ENCODE results near the gene GEMIN7.

The GEMIN7 gene

DNA sequence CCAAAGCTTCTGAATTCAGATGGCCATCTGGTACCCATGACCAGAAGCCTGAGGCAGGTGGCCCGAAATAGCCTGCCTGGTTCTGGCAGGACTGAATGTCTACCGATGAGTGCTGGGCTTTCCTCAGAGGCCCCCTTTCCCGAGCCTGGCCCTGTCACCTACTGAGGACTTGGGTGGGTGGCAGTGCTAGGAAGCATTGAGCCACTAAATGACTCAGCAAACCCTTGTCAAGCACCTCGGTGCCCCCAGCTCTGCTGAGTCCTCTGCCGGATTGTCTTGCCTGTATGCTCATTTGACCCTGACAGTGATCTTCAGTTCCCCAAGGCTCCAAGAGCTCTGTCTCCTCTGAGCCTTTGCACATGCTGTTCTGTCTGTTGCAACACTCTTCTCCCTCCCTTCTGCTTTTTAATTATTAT lies 31.8 kb downstream of the GEMIN7 start:
- TF ChIP-seq GABPA (IDR thresholded peaks at IDR 0.05; ENCODE audit: low read depth): no peak
- H3K4me3 ChIP-seq (replicated peaks; ENCODE audit: insufficient read depth, low read length): no peak overlapping the region
- no peak for DNase-seq (ENCODE audit: low read depth in 1 of 2, low spot score in 1 of 2)
- H3K27me3 ChIP-seq (ENCODE audit: insufficient read depth, poor library complexity, severe bottlenecking): no peaks in the 10 kb centered on the region
- no peak overlapping the region for H3K27ac ChIP-seq (replicated peaks)

DNA sequence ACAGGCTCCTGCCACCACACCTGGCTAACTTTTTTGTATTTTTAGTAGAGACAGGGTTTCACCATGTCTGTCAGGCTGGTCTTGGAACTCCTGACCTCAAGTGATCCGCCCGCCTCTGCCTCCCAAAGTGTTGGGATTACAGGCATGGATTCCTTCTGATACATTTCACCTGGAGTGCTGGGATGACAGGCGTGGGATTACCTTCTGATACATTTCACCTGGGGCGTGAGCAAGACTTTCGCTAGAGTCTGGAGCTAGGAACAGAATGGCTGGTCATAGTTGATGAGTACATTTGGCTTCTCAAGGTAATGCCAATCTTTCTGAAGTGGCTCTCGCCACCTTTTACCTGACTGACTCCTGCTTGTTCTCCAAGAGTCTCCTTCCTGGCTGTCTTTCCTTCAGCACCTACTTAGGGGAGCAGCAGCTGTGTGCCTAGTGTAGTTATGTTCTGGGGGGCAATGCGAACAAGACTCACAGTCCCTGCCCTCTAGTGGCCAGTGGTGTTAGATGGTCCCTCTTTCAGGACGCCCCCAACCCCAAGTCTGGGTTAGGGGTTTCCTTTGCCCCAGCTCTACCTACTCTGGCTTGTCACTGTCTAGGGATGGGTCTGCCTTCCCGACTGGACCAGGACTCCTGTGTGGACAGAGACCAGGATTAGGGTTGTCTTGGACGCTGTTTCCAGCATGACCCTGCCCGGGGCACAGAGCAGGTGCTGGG lies 33.2 kb downstream of the GEMIN7 start:
- TF ChIP-seq, protein P1, sequence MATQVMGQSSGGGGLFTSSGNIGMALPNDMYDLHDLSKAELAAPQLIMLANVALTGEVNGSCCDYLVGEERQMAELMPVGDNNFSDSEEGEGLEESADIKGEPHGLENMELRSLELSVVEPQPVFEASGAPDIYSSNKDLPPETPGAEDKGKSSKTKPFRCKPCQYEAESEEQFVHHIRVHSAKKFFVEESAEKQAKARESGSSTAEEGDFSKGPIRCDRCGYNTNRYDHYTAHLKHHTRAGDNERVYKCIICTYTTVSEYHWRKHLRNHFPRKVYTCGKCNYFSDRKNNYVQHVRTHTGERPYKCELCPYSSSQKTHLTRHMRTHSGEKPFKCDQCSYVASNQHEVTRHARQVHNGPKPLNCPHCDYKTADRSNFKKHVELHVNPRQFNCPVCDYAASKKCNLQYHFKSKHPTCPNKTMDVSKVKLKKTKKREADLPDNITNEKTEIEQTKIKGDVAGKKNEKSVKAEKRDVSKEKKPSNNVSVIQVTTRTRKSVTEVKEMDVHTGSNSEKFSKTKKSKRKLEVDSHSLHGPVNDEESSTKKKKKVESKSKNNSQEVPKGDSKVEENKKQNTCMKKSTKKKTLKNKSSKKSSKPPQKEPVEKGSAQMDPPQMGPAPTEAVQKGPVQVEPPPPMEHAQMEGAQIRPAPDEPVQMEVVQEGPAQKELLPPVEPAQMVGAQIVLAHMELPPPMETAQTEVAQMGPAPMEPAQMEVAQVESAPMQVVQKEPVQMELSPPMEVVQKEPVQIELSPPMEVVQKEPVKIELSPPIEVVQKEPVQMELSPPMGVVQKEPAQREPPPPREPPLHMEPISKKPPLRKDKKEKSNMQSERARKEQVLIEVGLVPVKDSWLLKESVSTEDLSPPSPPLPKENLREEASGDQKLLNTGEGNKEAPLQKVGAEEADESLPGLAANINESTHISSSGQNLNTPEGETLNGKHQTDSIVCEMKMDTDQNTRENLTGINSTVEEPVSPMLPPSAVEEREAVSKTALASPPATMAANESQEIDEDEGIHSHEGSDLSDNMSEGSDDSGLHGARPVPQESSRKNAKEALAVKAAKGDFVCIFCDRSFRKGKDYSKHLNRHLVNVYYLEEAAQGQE (IDR thresholded peaks at IDR 0.05; ENCODE audit: insufficient replicate concordance, low read depth): no peak
- TF ChIP-seq POLR2AphosphoS5 (IDR thresholded peaks at IDR 0.05; ENCODE audit: low read depth) (no peak), SPI1 (IDR thresholded peaks at IDR 0.05; ENCODE audit: borderline replicate concordance, low read depth) (no peak), GABPA (IDR thresholded peaks at IDR 0.05; ENCODE audit: low read depth) (no peak)
- TF ChIP-seq, protein P2, sequence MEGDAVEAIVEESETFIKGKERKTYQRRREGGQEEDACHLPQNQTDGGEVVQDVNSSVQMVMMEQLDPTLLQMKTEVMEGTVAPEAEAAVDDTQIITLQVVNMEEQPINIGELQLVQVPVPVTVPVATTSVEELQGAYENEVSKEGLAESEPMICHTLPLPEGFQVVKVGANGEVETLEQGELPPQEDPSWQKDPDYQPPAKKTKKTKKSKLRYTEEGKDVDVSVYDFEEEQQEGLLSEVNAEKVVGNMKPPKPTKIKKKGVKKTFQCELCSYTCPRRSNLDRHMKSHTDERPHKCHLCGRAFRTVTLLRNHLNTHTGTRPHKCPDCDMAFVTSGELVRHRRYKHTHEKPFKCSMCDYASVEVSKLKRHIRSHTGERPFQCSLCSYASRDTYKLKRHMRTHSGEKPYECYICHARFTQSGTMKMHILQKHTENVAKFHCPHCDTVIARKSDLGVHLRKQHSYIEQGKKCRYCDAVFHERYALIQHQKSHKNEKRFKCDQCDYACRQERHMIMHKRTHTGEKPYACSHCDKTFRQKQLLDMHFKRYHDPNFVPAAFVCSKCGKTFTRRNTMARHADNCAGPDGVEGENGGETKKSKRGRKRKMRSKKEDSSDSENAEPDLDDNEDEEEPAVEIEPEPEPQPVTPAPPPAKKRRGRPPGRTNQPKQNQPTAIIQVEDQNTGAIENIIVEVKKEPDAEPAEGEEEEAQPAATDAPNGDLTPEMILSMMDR (IDR thresholded peaks at IDR 0.05; ENCODE audit: insufficient read depth, low read length): no peak
- H3K27me3 ChIP-seq (ENCODE audit: insufficient read depth, poor library complexity, severe bottlenecking): no peaks in the 10 kb centered on the region
- H3K27ac ChIP-seq (replicated peaks): no peak overlapping the region
- no peak for DNase-seq (ENCODE audit: low read depth in 1 of 2, low spot score in 1 of 2)
- H3K4me3 ChIP-seq (replicated peaks; ENCODE audit: insufficient read depth, low read length): no peak overlapping the region

DNA sequence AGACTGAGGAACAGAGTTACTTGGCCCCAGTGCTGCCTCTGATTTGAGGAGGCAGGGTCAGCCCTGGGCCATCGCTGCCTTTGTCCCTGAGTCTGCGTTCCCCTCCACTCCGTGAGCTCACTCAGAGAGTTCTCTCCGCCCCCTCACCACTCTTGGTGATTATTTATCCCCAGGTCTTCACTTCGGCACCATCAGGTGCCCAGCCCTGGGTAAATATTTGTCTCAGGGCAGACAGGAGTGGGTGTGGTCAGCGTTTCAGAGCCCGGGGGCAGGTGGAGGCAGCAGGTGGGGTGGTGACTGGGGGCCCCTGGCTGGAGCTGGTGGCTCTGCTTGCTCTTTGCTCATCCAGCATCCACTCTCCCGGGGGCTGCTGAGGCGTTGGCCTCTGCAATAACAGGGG lies 34.6 kb downstream of the GEMIN7 start:
- TF ChIP-seq, protein P2 (IDR thresholded peaks at IDR 0.05; ENCODE audit: insufficient read depth, low read length): no peak
- TF ChIP-seq POLR2AphosphoS5 (IDR thresholded peaks at IDR 0.05; ENCODE audit: low read depth) (no peak), GABPA (IDR thresholded peaks at IDR 0.05; ENCODE audit: low read depth) (no peak), SPI1 (IDR thresholded peaks at IDR 0.05; ENCODE audit: borderline replicate concordance, low read depth) (no peak)
- TF ChIP-seq, protein P1 (IDR thresholded peaks at IDR 0.05; ENCODE audit: insufficient replicate concordance, low read depth): no peak
- Histone ChIP-seq H3K27ac (replicated peaks) (peak overlapping the region; percentile 78), H3K27me3 (ENCODE audit: insufficient read depth, poor library complexity, severe bottlenecking) (no peaks in the 10 kb centered on the region), H3K4me3 (replicated peaks; ENCODE audit: insufficient read depth, low read length) (no peak overlapping the region)
- no peak for DNase-seq (ENCODE audit: low read depth in 1 of 2, low spot score in 1 of 2)

- TF ChIP-seq SPI1 (IDR thresholded peaks at IDR 0.05; ENCODE audit: borderline replicate concordance, low read depth) (peak; percentile 52; the same call in 1 of the 2 replicates), POLR2AphosphoS5 (IDR thresholded peaks at IDR 0.05; ENCODE audit: low read depth) (no peak)
- H3K27ac ChIP-seq (replicated peaks): peak overlapping the region; percentile 78
- no peak overlapping the region for H3K4me3 ChIP-seq (replicated peaks; ENCODE audit: insufficient read depth, low read length)
- H3K27me3 ChIP-seq (ENCODE audit: insufficient read depth, poor library complexity, severe bottlenecking): no peaks in the 10 kb centered on the region
- peak in 1 of 2 experiments; percentile 47 for DNase-seq (ENCODE audit: low read depth in 1 of 2, low spot score in 1 of 2)
Observed at GRCh38 chr19:45114116-45114515, 35.1 kb downstream of the GEMIN7 start.
